HUES6 (cell line): ENCODE results near the gene ADRA1B.
"Not testable (repeated sequence)": the region's sequence is repeated elsewhere in the genome, so short reads cannot be mapped to it uniquely, and the experiment has no call there.

Source experiments
- H3K27ac ChIP-seq: 2 replicates; pipeline ENCODE4 v1.7.0; 2013; ENCODE audit warnings: low read depth, mild to moderate bottlenecking, low read length, inconsistent platforms
- H3K27me3 ChIP-seq: 2 replicates; pipeline ENCODE4 v1.6.1; 2013; ENCODE audit warnings: low read length; ENCODE audit not compliant: control insufficient read depth, insufficient read depth
- H3K36me3 ChIP-seq: 2 replicates; pipeline ENCODE4 v1.6.1; 2013; ENCODE audit warnings: low read length; ENCODE audit not compliant: control insufficient read depth, insufficient read depth
- H3K4me1 ChIP-seq: 2 replicates; pipeline ENCODE4 v1.6.1; 2013; ENCODE audit warnings: low read length; ENCODE audit not compliant: control insufficient read depth, insufficient read depth
- H3K4me3 ChIP-seq: 2 replicates; pipeline ENCODE4 v1.5.1; 2013; ENCODE audit warnings: low read depth, low read length
- H3K9ac ChIP-seq: one replicate; pipeline ENCODE4 v1.6.1; 2013; ENCODE audit warnings: mild to moderate bottlenecking, low read length
- H3K9me3 ChIP-seq: 2 replicates; pipeline ENCODE4 v1.6.1; 2013; ENCODE audit warnings: low read depth, low read length; ENCODE audit not compliant: control insufficient read depth, insufficient read depth

Gene ADRA1B

GRCh38 chr5:159993194-159993593 lies 76.9 kb downstream of the ADRA1B start:
- Histone ChIP-seq H3K36me3 (no peaks in the 10 kb centered on the region), H3K4me3 (no peak overlapping the region), H3K27ac (no peak overlapping the region), H3K4me1 (no peaks in the 10 kb centered on the region), H3K9me3 (peaks cover 8% of the 10 kb centered on the region), H3K27me3 (peaks cover 3% of the 10 kb centered on the region; the same call in 1 of the 2 replicates), H3K9ac (no peak overlapping the region)

GRCh38 chr5:159995907-159996306 lies 79.6 kb downstream of the ADRA1B start:
- Histone ChIP-seq H3K4me1 (no peaks in the 10 kb centered on the region), H3K9ac (no peak overlapping the region), H3K9me3 (peaks cover 8% of the 10 kb centered on the region), H3K27me3 (no peaks in the 10 kb centered on the region), H3K27ac (no peak overlapping the region), H3K4me3 (no peak overlapping the region), H3K36me3 (no peaks in the 10 kb centered on the region)

GRCh38 chr5:160001457-160001856 lies 85.2 kb downstream of the ADRA1B start:
- Histone ChIP-seq H3K27me3 (no peaks in the 10 kb centered on the region), H3K27ac (no peak overlapping the region), H3K9me3 (no peaks in the 10 kb centered on the region), H3K9ac (no peak overlapping the region), H3K4me1 (no peaks in the 10 kb centered on the region), H3K4me3 (no peak overlapping the region), H3K36me3 (no peaks in the 10 kb centered on the region)

GRCh38 chr5:160007514-160007913 lies 91.2 kb downstream of the ADRA1B start:
- no peaks in the 10 kb centered on the region for H3K4me1 ChIP-seq
- no peak overlapping the region for H3K4me3 ChIP-seq
- no peak overlapping the region for H3K9ac ChIP-seq
- H3K27me3 ChIP-seq: no peaks in the 10 kb centered on the region
- peaks cover 22% of the 10 kb centered on the region for H3K36me3 ChIP-seq
- no peaks in the 10 kb centered on the region for H3K9me3 ChIP-seq
- no peak overlapping the region for H3K27ac ChIP-seq

GRCh38 chr5:160008529-160008876 lies 92.2 kb downstream of the ADRA1B start:
- H3K4me3 ChIP-seq, H3K27ac ChIP-seq, H3K9me3 ChIP-seq, H3K4me1 ChIP-seq, H3K27me3 ChIP-seq, H3K9ac ChIP-seq: not testable (repeated sequence)
- peaks cover 28% of the 10 kb centered on the region for H3K36me3 ChIP-seq

- Histone ChIP-seq H3K4me1 (no peaks in the 10 kb centered on the region), H3K27me3 (no peaks in the 10 kb centered on the region), H3K27ac (peak within 1 kb of the TSS; percentile 72), H3K4me3 (peak within 1 kb of the TSS; percentile 92), H3K9me3 (no peaks in the 10 kb centered on the region), H3K36me3 (peaks cover 32% of the 10 kb centered on the region), H3K9ac (peak within 1 kb of the TSS; percentile 89)
Observed at GRCh38 chr5:160008877-160009590, 92.8 kb downstream of the ADRA1B start, which contains the start of gene TTC1. TSS of gene TTC1 (plus strand) at chr5:160009139. CDS start at chr5:160010529, 1,390 bp downstream.

GRCh38 chr5:160009591-160009989 lies 93.3 kb downstream of the ADRA1B start:
- peak overlapping the region; percentile 89 for H3K9ac ChIP-seq
- H3K27ac ChIP-seq: peak overlapping the region; percentile 72; the same call in 1 of the 2 replicates
- peak overlapping the region; percentile 92 for H3K4me3 ChIP-seq
- H3K9me3 ChIP-seq: no peaks in the 10 kb centered on the region
- H3K36me3 ChIP-seq: peaks cover 34% of the 10 kb centered on the region
- no peaks in the 10 kb centered on the region for H3K27me3 ChIP-seq
- H3K4me1 ChIP-seq: no peaks in the 10 kb centered on the region

DNA sequence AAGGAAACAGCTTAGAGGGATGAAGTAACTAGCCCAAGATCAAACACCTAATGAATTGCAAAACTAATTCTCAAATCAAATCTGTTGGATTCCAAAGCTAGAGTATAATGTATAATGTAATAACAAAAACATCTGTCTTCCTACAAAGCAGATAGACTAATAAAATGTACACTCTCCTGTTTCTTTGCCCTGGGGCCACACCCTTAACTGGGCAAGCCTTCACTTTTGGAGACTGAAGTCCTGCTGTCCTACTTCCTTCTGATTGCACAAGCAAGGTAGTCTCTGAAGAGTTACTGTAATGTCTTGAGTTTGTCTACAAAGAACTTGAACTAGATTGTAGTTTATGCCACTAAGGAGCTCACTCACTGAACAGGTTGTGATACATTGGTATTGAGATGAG lies 95.2 kb downstream of the ADRA1B start:
- H3K27me3 ChIP-seq: no peaks in the 10 kb centered on the region
- no peak overlapping the region for H3K27ac ChIP-seq
- no peak overlapping the region for H3K4me3 ChIP-seq
- no peak overlapping the region for H3K9ac ChIP-seq
- H3K9me3 ChIP-seq: no peaks in the 10 kb centered on the region
- peaks cover 43% of the 10 kb centered on the region for H3K36me3 ChIP-seq
- no peaks in the 10 kb centered on the region for H3K4me1 ChIP-seq

DNA sequence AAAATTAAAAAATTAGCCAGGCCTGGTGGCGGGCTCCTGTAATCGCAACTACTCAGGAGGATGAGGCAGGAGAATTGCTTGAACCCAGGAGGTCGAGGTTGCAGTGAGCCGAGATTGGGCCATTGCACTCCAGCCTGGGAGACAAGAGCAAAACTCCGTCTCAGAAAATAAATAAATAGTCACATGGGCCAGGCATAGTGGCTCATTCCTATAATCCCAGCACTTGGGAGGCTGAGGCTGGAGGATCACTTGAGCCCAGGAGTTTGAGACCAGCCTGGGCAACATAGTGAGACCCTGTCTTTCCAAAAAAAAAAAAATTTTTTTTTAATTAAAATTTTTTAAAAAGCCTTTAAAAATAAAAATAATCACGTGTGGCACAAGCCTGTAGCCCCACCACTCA lies 97.9 kb downstream of the ADRA1B start:
- not testable (repeated sequence) for H3K27me3 ChIP-seq, H3K9me3 ChIP-seq, H3K27ac ChIP-seq, H3K9ac ChIP-seq, H3K4me3 ChIP-seq, H3K4me1 ChIP-seq
- H3K36me3 ChIP-seq: peaks cover 66% of the 10 kb centered on the region

DNA sequence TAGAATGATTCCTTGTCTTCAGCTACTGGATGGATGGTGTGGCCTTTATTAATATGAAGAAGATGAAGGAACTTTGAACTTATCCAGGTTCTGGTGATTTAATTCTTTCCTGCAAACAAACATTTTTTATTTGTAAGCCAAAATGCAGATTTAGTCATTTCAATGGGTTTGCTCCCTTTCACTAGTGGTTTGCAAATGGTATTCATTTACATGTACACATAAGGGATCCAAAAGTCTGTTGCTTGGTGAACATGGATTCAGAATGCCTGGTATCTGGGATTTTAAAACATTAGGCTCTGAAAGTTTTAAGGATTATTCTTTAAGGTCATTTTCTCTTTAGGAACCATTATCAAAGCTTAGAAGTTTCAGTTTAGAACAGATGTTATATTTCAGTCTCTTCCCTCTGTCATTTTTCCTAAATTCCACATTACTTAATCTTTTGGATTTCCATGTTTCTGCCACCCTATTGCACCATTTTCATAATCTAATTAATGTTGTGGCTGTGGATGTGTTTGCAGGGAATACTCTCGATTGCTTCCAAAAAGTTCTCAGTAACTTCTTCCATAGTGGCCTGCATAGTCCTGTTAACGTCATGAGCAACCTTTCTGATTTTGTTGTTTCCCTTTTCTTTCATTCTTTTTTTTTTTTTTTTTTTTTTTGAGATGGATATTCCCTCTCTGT lies 102.8 kb downstream of the ADRA1B start:
- no peak overlapping the region for H3K27ac ChIP-seq
- H3K9me3 ChIP-seq: no peaks in the 10 kb centered on the region
- no peaks in the 10 kb centered on the region for H3K4me1 ChIP-seq
- H3K36me3 ChIP-seq: peaks cover 56% of the 10 kb centered on the region
- no peaks in the 10 kb centered on the region for H3K27me3 ChIP-seq
- no peak overlapping the region for H3K9ac ChIP-seq
- no peak overlapping the region for H3K4me3 ChIP-seq

GRCh38 chr5:160020266-160020770 lies 104.0 kb downstream of the ADRA1B start:
- Histone ChIP-seq H3K36me3 (peaks cover 58% of the 10 kb centered on the region), H3K27ac (no peak overlapping the region), H3K4me1 (no peaks in the 10 kb centered on the region), H3K9me3 (no peaks in the 10 kb centered on the region), H3K4me3 (no peak overlapping the region), H3K27me3 (no peaks in the 10 kb centered on the region), H3K9ac (no peak overlapping the region)
